PC-3 (cell line): ENCODE measurements around the gene GFRA1. TPM values are rescaled to one million over a fixed set of nuclear protein-coding genes. Genes with fewer than 3 reads are reported as not detected.

ENCODE experiments used
- ATAC-seq: fragments of 200-7000 bp; cut with Tn5 transposase; 2 replicates; pipeline ENCODE4 v1.9.1; 2020; ENCODE audit warnings: mild to moderate bottlenecking, moderate library complexity
- BruUV-seq: library from RNA; stranded (reverse); fragments of 400-500 nt; replicated peaks from 2 replicates; lab custom pipeline; 2021; lab: Mats Ljungman, UMichigan
- CTCF ChIA-PET: fragments of 300-600 bp; sonication (Branson Sonifier 250); formaldehyde crosslinking; loops from one replicate; lab custom pipeline; 2022; ENCODE audit warnings: antibody characterized with exemption; lab: Charles Lee
- POLR2A ChIA-PET: fragments of 300-600 bp; sonication (Branson Sonifier 250); formaldehyde crosslinking; loops from one replicate; lab custom pipeline; 2022; ENCODE audit warnings: antibody characterized with exemption; ENCODE audit not compliant: unreplicated experiment; lab: Charles Lee
- DNase-seq: peaks from one replicate; pipeline ENCODE4 v3.0.0-alpha.2; 2015
- H2AFZ ChIP-seq: fragments of 300-600 bp; sonication (generic); 2 replicates; pipeline ENCODE4 v1.6.0; 2016; ENCODE audit warnings: antibody characterized with exemption, low read length
- H3F3A ChIP-seq: fragments of 300-600 bp; sonication (generic); one replicate; pipeline ENCODE4 v1.6.0; 2017; ENCODE audit warnings: antibody characterized with exemption, low read length, control low read depth, mild to moderate bottlenecking; ENCODE audit not compliant: unreplicated experiment
- H3K27ac ChIP-seq: fragments of 300-600 bp; sonication (generic); 2 replicates; pipeline ENCODE4 v1.5.1; 2016; ENCODE audit warnings: mild to moderate bottlenecking, low read length
- H3K27me3 ChIP-seq: fragments of 300-600 bp; sonication (generic); 2 replicates; pipeline ENCODE4 v1.6.1; 2016; ENCODE audit warnings: low read length, mixed read lengths
- H3K36me3 ChIP-seq: fragments of 300-600 bp; sonication (generic); 2 replicates; pipeline ENCODE4 v1.6.1; 2016; ENCODE audit warnings: low read depth, mixed run types, low read length, mixed read lengths
- H3K4me1 ChIP-seq: fragments of 300-600 bp; sonication (generic); 2 replicates; pipeline ENCODE4 v1.5.1; 2016; ENCODE audit warnings: low read length; ENCODE audit not compliant: insufficient read depth
- H3K4me2 ChIP-seq: fragments of 300-600 bp; sonication (generic); 2 replicates; pipeline ENCODE4 v1.6.0; 2016; ENCODE audit warnings: low read length
- H3K4me3 ChIP-seq: fragments of 300-600 bp; sonication (generic); 2 replicates; pipeline ENCODE4 v1.5.1; 2016; ENCODE audit warnings: mild to moderate bottlenecking, low read length, mixed read lengths
- H3K79me2 ChIP-seq: fragments of 300-600 bp; sonication (generic); 2 replicates; pipeline ENCODE4 v1.6.1; 2017; ENCODE audit warnings: low read length, mixed read lengths
- H3K9ac ChIP-seq: fragments of 300-600 bp; sonication (generic); 2 replicates; pipeline ENCODE4 v1.6.0; 2016; ENCODE audit warnings: mild to moderate bottlenecking, low read length
- H3K9me2 ChIP-seq: fragments of 300-600 bp; sonication (generic); replicated peaks from 2 replicates; pipeline ENCODE4 v1.6.1; 2016; ENCODE audit warnings: mixed run types, low read length, mixed read lengths
- H3K9me3 ChIP-seq: fragments of 300-600 bp; sonication (generic); 2 replicates; pipeline ENCODE4 v1.6.1; 2016; ENCODE audit warnings: low read length, mixed read lengths
- H4K20me1 ChIP-seq: fragments of 300-600 bp; sonication (generic); 2 replicates; pipeline ENCODE4 v1.6.1; 2016; ENCODE audit warnings: low read length, mixed read lengths
- CTCF ChIP-seq: fragments of 300-600 bp; sonication (generic); conservative IDR thresholded peaks from 2 replicates; pipeline ENCODE4 v1.5.1; 2017; ENCODE audit warnings: antibody characterized with exemption, low read depth, mild to moderate bottlenecking, low read length
- EZH2 ChIP-seq: fragments of 300-600 bp; sonication (generic); IDR thresholded peaks from one replicate; pipeline ENCODE4 v1.6.1; 2017; ENCODE audit warnings: antibody characterized with exemption, mild to moderate bottlenecking, low read length; ENCODE audit not compliant: unreplicated experiment
- EZH2phosphoT487 ChIP-seq: fragments of 300-600 bp; sonication (generic); IDR thresholded peaks from 2 replicates; pipeline ENCODE4 v1.6.1; 2018; ENCODE audit warnings: mild to moderate bottlenecking, antibody characterized with exemption, low read length, borderline replicate concordance
- intact Hi-C: fragments of 100-400 bp; cut with micrococcal nuclease; formaldehyde crosslinking; loops from 2 replicates; pipeline ENCODE4 v1.9.0; 2023
- total RNA-seq: library from RNA; depleted of rRNA; stranded (reverse); fragments of >200 nt; gene quantifications from 2 replicates; pipeline ENCODE4 v1.2.3, GENCODE V29; 2014

Gene GFRA1
- total RNA-seq, 1 experiment from 2014 or later = not detected

- no peak for ATAC-seq
Measured at GRCh38 chr10:116195583-116195982, 77.4 kb downstream of the GFRA1 start.

GRCh38 chr10:116195039-116195438 is 78.0 kb downstream of the GFRA1 start:
- ATAC-seq (no peak), DNase-seq (no peak)
- Histone ChIP-seq H3K27me3 (no peaks in the 10 kb centered on the region), H3K4me1 (no peaks in the 10 kb centered on the region), H3F3A (no peaks in the 10 kb centered on the region), H3K9me3 (no peaks in the 10 kb centered on the region), H3K4me2 (no peak overlapping the region), H3K36me3 (no peaks in the 10 kb centered on the region), H2AFZ (no peak overlapping the region), H3K79me2 (no peaks in the 10 kb centered on the region), H3K27ac (no peak overlapping the region), H4K20me1 (no peaks in the 10 kb centered on the region), H3K9ac (no peak overlapping the region), H3K9me2 (no peaks in the 10 kb centered on the region), H3K4me3 (no peak overlapping the region)
- TF ChIP-seq CTCF (no peak), EZH2phosphoT487 (no peak), EZH2 (no peak)
- intact Hi-C loops = no loop called here
- CTCF ChIA-PET = no interaction called here
- POLR2A ChIA-PET = no interaction called here
- BruUV-seq = no TSS peak

More at GRCh38 chr10:116195583-116195982, 77.4 kb downstream of the GFRA1 start:
- ChIA-PET POLR2A (no interaction called here), CTCF (no interaction called here)
- no peak for DNase-seq
- no peaks in the 10 kb centered on the region for H3K79me2 ChIP-seq
- BruUV-seq = no TSS peak
- no peaks in the 10 kb centered on the region for H3K9me2 ChIP-seq
- H3K4me1 ChIP-seq = no peaks in the 10 kb centered on the region
- no peak overlapping the region for H3K27ac ChIP-seq
- no peaks in the 10 kb centered on the region for H4K20me1 ChIP-seq
- no peak overlapping the region for H2AFZ ChIP-seq
- H3K27me3 ChIP-seq = no peaks in the 10 kb centered on the region
- TF ChIP-seq EZH2phosphoT487 = no peak
- TF ChIP-seq EZH2 = no peak
- no peak for TF ChIP-seq CTCF
- H3K36me3 ChIP-seq = no peaks in the 10 kb centered on the region
- intact Hi-C loops = no loop called here
- H3K4me3 ChIP-seq = no peak overlapping the region
- no peaks in the 10 kb centered on the region for H3F3A ChIP-seq
- H3K9me3 ChIP-seq = no peaks in the 10 kb centered on the region
- no peak overlapping the region for H3K4me2 ChIP-seq
- no peak overlapping the region for H3K9ac ChIP-seq

GRCh38 chr10:116194061-116194460 is 78.9 kb downstream of the GFRA1 start:
- Histone ChIP-seq H3F3A (no peaks in the 10 kb centered on the region), H3K9me2 (no peaks in the 10 kb centered on the region), H3K27me3 (no peaks in the 10 kb centered on the region), H3K27ac (no peak overlapping the region), H3K4me1 (no peaks in the 10 kb centered on the region), H3K79me2 (no peaks in the 10 kb centered on the region), H3K9ac (no peak overlapping the region), H3K4me2 (no peak overlapping the region), H2AFZ (no peak overlapping the region), H3K36me3 (no peaks in the 10 kb centered on the region), H3K4me3 (no peak overlapping the region), H3K9me3 (no peaks in the 10 kb centered on the region), H4K20me1 (no peaks in the 10 kb centered on the region)
- no peak for TF ChIP-seq EZH2
- TF ChIP-seq EZH2phosphoT487 = no peak
- TF ChIP-seq CTCF = no peak
- no TSS peak for BruUV-seq
- ATAC-seq (no peak), DNase-seq (no peak)
- CTCF ChIA-PET = no interaction called here
- intact Hi-C loops = no loop called here
- POLR2A ChIA-PET = no interaction called here
